Measurements from ENCODE around the gene CD38. TPM values are rescaled to one million over a fixed set of nuclear protein-coding genes. Genes with fewer than 3 reads are reported as not detected.
A peak's percentile ranks its signal among the peaks of the same experiment; 100 is the strongest.

Gene CD38
- polyA plus RNA-seq, 1 donor (not counting 4 experiments of a cell fraction or from before 2014, with no cell fraction given): 0.08 TPM

- H3K9me3 ChIP-seq (ENCODE audit: control insufficient read depth, low read depth, low read length): no peaks in the 10 kb centered on the region
- no peaks in the 10 kb centered on the region for H3K27me3 ChIP-seq (ENCODE audit: control insufficient read depth, extremely low read depth, insufficient read depth, low read length)
- H4K20me1 ChIP-seq (ENCODE audit: control insufficient read depth, extremely low read depth, insufficient read depth, low read length): no peaks in the 10 kb centered on the region
- H3K79me2 ChIP-seq (ENCODE audit: control insufficient read depth, insufficient read depth, low read length): no peaks in the 10 kb centered on the region
- dilution Hi-C loops (cut with MboI; ENCODE audit: extremely low pct_ligation_motif_present, low sequenced_read_pairs): no loop called here
- peak overlapping the region; percentile 3 for H3K27ac ChIP-seq (ENCODE audit: control insufficient read depth, insufficient read depth, low read length)
- peak; percentile 54 for DNase-seq (ENCODE audit: low read depth, low spot score)
- no peak overlapping the region for H3K4me3 ChIP-seq (ENCODE audit: control insufficient read depth in 2 of 3, extremely low read depth in 1 of 3, insufficient read depth in 2 of 3, low read depth in 1 of 3, low read length in 3 of 3)
- H3K4me2 ChIP-seq (ENCODE audit: control insufficient read depth, extremely low read depth, insufficient read depth, low read depth, low read length): peak overlapping the region; percentile 71
- no peaks in the 10 kb centered on the region for H3K9me1 ChIP-seq (ENCODE audit: control insufficient read depth, extremely low read depth, insufficient read depth, low read length)
- no peaks in the 10 kb centered on the region for H3K36me3 ChIP-seq (ENCODE audit: control insufficient read depth in 2 of 2, extremely low read depth in 1 of 2, insufficient read depth in 2 of 2, low read length in 2 of 2)
- TF ChIP-seq CTCF (optimal IDR thresholded peaks at IDR 0.05 in 1 of 3, IDR thresholded peaks at IDR 0.05 in 1 of 3, conservative IDR thresholded peaks at IDR 0.05 in 1 of 3; ENCODE audit: extremely low read depth in 1 of 3, insufficient read depth in 2 of 3, low read length in 3 of 3) (no peak), EZH2 (IDR thresholded peaks at IDR 0.05; ENCODE audit: low read length) (no peak)
- H2AFZ ChIP-seq (ENCODE audit: control insufficient read depth, low read length): no peak overlapping the region
- FAIRE-seq: peak; percentile 84
- peaks cover 14% of the 10 kb centered on the region for H3K4me1 ChIP-seq (ENCODE audit: control insufficient read depth, extremely low read depth, insufficient read depth, low read length)
- no peak overlapping the region for H3K9ac ChIP-seq (ENCODE audit: control insufficient read depth, extremely low read depth, insufficient read depth, low read length)
Observed at GRCh38 chr4:15847746-15848145, 69.6 kb downstream of the CD38 start.

- Histone ChIP-seq H3K27ac (ENCODE audit: control insufficient read depth, insufficient read depth, low read length) (peak overlapping the region; percentile 3), H3K4me3 (ENCODE audit: control insufficient read depth in 2 of 3, extremely low read depth in 1 of 3, insufficient read depth in 2 of 3, low read depth in 1 of 3, low read length in 3 of 3) (no peak overlapping the region), H3K4me1 (ENCODE audit: control insufficient read depth, extremely low read depth, insufficient read depth, low read length) (peaks cover 14% of the 10 kb centered on the region), H3K9ac (ENCODE audit: control insufficient read depth, extremely low read depth, insufficient read depth, low read length) (no peak overlapping the region), H3K27me3 (ENCODE audit: control insufficient read depth, extremely low read depth, insufficient read depth, low read length) (no peaks in the 10 kb centered on the region), H4K20me1 (ENCODE audit: control insufficient read depth, extremely low read depth, insufficient read depth, low read length) (no peaks in the 10 kb centered on the region), H3K79me2 (ENCODE audit: control insufficient read depth, insufficient read depth, low read length) (no peaks in the 10 kb centered on the region), H2AFZ (ENCODE audit: control insufficient read depth, low read length) (no peak overlapping the region), H3K4me2 (ENCODE audit: control insufficient read depth, extremely low read depth, insufficient read depth, low read depth, low read length) (peak overlapping the region; percentile 71), H3K36me3 (ENCODE audit: control insufficient read depth in 2 of 2, extremely low read depth in 1 of 2, insufficient read depth in 2 of 2, low read length in 2 of 2) (no peaks in the 10 kb centered on the region), H3K9me1 (ENCODE audit: control insufficient read depth, extremely low read depth, insufficient read depth, low read length) (no peaks in the 10 kb centered on the region), H3K9me3 (ENCODE audit: control insufficient read depth, low read depth, low read length) (no peaks in the 10 kb centered on the region)
- dilution Hi-C loops (cut with MboI; ENCODE audit: extremely low pct_ligation_motif_present, low sequenced_read_pairs): no loop called here
- peak; percentile 75 for FAIRE-seq
- TF ChIP-seq CTCF (optimal IDR thresholded peaks at IDR 0.05 in 1 of 3, IDR thresholded peaks at IDR 0.05 in 1 of 3, conservative IDR thresholded peaks at IDR 0.05 in 1 of 3; ENCODE audit: extremely low read depth in 1 of 3, insufficient read depth in 2 of 3, low read length in 3 of 3): peak; percentile 41 to 46 (median 43)
- TF ChIP-seq EZH2 (IDR thresholded peaks at IDR 0.05; ENCODE audit: low read length): no peak
- DNase-seq (ENCODE audit: low read depth, low spot score): no peak
Observed at GRCh38 chr4:15848191-15848842, 70.2 kb downstream of the CD38 start.

Measured in keratinocyte (primary cell).